Heart left ventricle (tissue), 16 donors: ENCODE measurements around the gene TCF4. TPM values are rescaled to one million over a fixed set of nuclear protein-coding genes. Genes with fewer than 3 reads are reported as not detected.

Experiments
- ATAC-seq, 4 donors: fragments of 200-7000 bp; cut with Tn5 transposase; one replicate each; pipeline ENCODE4 v1.9.1; 2020 to 2022; ENCODE audit warnings: moderate library complexity in 4 of 4, mild to moderate bottlenecking in 3 of 4, moderate number of reproducible peaks in 1 of 4
- DNase-seq, 5 donors: peaks; one replicate each; pipeline ENCODE4 v3.0.0-alpha.2; 2020
- H3K27ac ChIP-seq, 12 donors: fragments of 200-600 bp; sonication (generic) in 4 of 12; one replicate each; pipeline versions ENCODE4 v1.5.0 to v1.8.0; 2016 to 2022; ENCODE audit warnings: mild to moderate bottlenecking in 2 of 12
- H3K27me3 ChIP-seq, 9 donors: fragments of 200-600 bp; sonication (generic) in 2 of 9; one replicate each; pipeline versions ENCODE4 v1.5.1 to v1.8.0; 2016 to 2022; ENCODE audit warnings: mild to moderate bottlenecking in 3 of 9
- H3K36me3 ChIP-seq, 9 donors: fragments of 200-600 bp; sonication (generic) in 2 of 9; one replicate each; pipeline versions ENCODE4 v1.5.0 to v1.8.0; 2018 to 2022; ENCODE audit warnings: mild to moderate bottlenecking in 2 of 9
- H3K4me1 ChIP-seq, 12 donors: fragments of 200-600 bp; sonication (generic) in 4 of 12; one replicate each; pipeline versions ENCODE4 v1.5.0 to v1.8.0; 2016 to 2022; ENCODE audit warnings: mild to moderate bottlenecking in 3 of 12
- H3K4me3 ChIP-seq, 12 donors: fragments of 200-600 bp; sonication (generic) in 4 of 12; one replicate each; pipeline versions ENCODE4 v1.5.0 to v1.8.0; 2017 to 2022; ENCODE audit warnings: mild to moderate bottlenecking in 9 of 12, moderate library complexity in 4 of 12
- H3K9me3 ChIP-seq, 12 donors: fragments of 200-600 bp; sonication (generic) in 4 of 12; one replicate each; pipeline versions ENCODE4 v1.5.0 to v1.8.0; 2016 to 2022; ENCODE audit warnings: mild to moderate bottlenecking in 1 of 12
- POLR2A ChIP-seq, 2 donors: fragments of 450-650 bp; IDR thresholded peaks; one replicate each; pipeline ENCODE4 v1.6.1; 2017; ENCODE audit warnings: antibody characterized with exemption in 2 of 2, mild to moderate bottlenecking in 2 of 2, moderate library complexity in 2 of 2
- WGBS, 4 donors: extraction: QIAGEN DNeasy Blood & Tissue Kit in 2 of 4; methylation state at CpG; one replicate each; pipeline versions ENCODE4 v1.1.5 to v1.1.7; 2013 to 2018; 5-methylcytosine and 5-hydroxymethylcytosine counted together
- intact Hi-C, 10 donors: fragments of 100-400 bp; cut with DNase I; formaldehyde crosslinking; loops; one replicate each; pipeline versions ENCODE4 v1.11.1 to v1.14.2; 2022
- polyA plus RNA-seq, 2 donors: library from polyadenylated mRNA; stranded (reverse); fragments of 200-250 nt; gene quantifications; one replicate each; pipeline ENCODE4 v1.2.3, GENCODE V29; 2013
- total RNA-seq, 9 donors: library from RNA; depleted of rRNA in 2 of 9; stranded (reverse); fragments of >200 nt in 2 of 9; fragmentation: NEBNext Ultra II Directional in 3 of 9; extraction: Animal tissue kit (Norgen Biotek cat#: 25700) in 3 of 9; gene quantifications; one replicate each; pipeline versions ENCODE4 v1.1.0 to v1.2.4, GENCODE V29; 2016 to 2023
- TF ChIP-seq, protein P1 (sequence below), 12 donors: fragments of 200-600 bp; sonication (generic) in 4 of 12; IDR thresholded peaks; one replicate each; pipeline versions ENCODE4 v1.5.0 to v1.8.0; 2018 to 2022; ENCODE audit warnings: antibody characterized with exemption in 12 of 12, mild to moderate bottlenecking in 5 of 12
- donor health status: ischemic (EF 13 %, LVEDD 7.1; RV severe dilation, severe dysfunction).
- donor health status: healthy with polysubstance abuse.
- donor health status: DM: no; HTN: yes; CAD: no.
- donor health status: DM: no; HTN: no; CAD: no.
- donor health status: ischemic (EF 25% LVEDD 6.9; RV normal size, moderate dysfunction).
- donor health status: ischemic (EF 25% LVEDD 5.7; RV mildly dilated, moderate dysfunction).
- donor health status: healthy.
- donor health status: DM: yes; HTN: yes; CAD: no.
- donor health status: ischemic (EF 35%, LVEDD 5.7; RV mildly dilated, moderate dysfunction).
- donor health status: nonischemic (EF 11% LVEDD 7.7; RV severe dilation, severe dysfunction).
- donor health status: DM: yes; HTN: yes; CAD: no.
- donor health status: PGD.
- donor health status: ischemic (EF 29% LVEDD 5.4; RV normal size, mild dysfunction).
- donor health status: nonischemic (EF 23%, LVEDD 6.1; RV moderate dilation, normal function).

TCF4 gene
- total and polyA plus RNA-seq, 11 donors, result 12.8 to 119 (median 71.5) TPM

DNA sequence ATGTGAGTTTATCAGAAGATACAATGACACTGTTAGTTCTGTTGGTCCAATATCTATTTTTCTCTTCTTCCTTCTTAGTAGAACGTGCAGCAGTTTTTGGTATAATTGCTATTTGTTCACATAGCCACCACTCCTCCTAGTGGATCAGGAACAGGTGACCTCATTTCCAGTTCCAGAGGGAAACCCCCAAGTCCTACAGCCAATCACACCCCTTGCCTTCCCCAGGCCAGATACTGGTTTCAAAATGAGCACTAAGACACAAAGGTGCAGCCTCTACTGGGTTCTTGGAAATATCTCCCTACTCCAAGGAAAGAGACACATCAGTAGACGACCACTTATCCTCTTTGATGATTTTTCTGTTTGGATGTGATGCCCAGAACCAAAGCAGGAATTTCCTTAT lies 103.2 kb downstream of the TCF4 start:
- TF ChIP-seq POLR2A (IDR thresholded peaks at IDR 0.05), result no peak
- TF ChIP-seq, protein P1, sequence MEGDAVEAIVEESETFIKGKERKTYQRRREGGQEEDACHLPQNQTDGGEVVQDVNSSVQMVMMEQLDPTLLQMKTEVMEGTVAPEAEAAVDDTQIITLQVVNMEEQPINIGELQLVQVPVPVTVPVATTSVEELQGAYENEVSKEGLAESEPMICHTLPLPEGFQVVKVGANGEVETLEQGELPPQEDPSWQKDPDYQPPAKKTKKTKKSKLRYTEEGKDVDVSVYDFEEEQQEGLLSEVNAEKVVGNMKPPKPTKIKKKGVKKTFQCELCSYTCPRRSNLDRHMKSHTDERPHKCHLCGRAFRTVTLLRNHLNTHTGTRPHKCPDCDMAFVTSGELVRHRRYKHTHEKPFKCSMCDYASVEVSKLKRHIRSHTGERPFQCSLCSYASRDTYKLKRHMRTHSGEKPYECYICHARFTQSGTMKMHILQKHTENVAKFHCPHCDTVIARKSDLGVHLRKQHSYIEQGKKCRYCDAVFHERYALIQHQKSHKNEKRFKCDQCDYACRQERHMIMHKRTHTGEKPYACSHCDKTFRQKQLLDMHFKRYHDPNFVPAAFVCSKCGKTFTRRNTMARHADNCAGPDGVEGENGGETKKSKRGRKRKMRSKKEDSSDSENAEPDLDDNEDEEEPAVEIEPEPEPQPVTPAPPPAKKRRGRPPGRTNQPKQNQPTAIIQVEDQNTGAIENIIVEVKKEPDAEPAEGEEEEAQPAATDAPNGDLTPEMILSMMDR (IDR thresholded peaks at IDR 0.05), result peak in 1 of 12 donors; percentile 12
- Histone ChIP-seq H3K9me3 (no peaks in the 10 kb centered on the region), H3K4me3 (no peak overlapping the region), H3K27ac (peak overlapping the region in 5 of 12 donors; percentile 3 to 36 (median 10)), H3K27me3 (no peaks in the 10 kb centered on the region), H3K36me3 (no peaks in the 10 kb centered on the region), H3K4me1 (peaks cover 0 to 41% (median 26%) of the 10 kb centered on the region in 12 donors)
- DNase-seq (no peak), ATAC-seq (peak in 2 of 4 donors; percentile 33 to 71)
- 41 to 62% (median 57%) methylated on average over 2 of the region's 2 CpGs for WGBS, 4 donors
- intact Hi-C loops, result no loop called here

DNA sequence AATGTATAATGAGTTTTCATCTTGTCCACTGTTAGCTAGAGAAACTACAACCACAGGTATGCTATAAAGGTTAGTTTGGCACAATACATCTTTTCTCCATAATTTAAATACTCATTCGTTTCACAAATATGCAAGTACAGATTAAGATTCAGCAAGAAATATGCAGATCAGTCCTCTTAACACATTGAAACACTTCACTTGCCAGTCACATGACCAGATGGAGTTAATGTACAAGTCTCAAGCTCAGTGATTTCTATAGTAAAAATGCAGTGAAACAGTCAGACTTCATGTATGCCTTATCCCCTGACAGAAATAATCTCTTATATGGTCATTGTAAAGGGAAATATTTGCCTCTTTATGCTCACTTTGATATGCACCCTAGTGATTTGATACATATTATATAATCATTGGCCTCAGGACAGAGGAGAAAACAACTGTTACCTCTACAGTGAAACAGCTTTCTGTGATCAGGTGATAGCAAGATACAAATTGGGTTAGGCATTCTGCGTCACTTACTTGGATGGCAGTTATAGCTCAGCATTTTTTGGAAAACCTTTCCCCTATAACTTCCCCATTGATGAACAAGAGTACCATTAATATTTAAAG lies 104.6 kb downstream of the TCF4 start:
- H3K27ac ChIP-seq, result no peak overlapping the region
- H3K36me3 ChIP-seq, result no peaks in the 10 kb centered on the region
- intact Hi-C loops, result no loop called here
- no peak for DNase-seq
- 88 to 95% (median 91%) methylated on average over 2 of the region's 2 CpGs for WGBS, 4 donors
- H3K4me3 ChIP-seq, result no peak overlapping the region
- H3K9me3 ChIP-seq, result no peaks in the 10 kb centered on the region
- TF ChIP-seq POLR2A (IDR thresholded peaks at IDR 0.05), result no peak
- TF ChIP-seq, protein P1 (IDR thresholded peaks at IDR 0.05), result no peak
- no peaks in the 10 kb centered on the region for H3K27me3 ChIP-seq
- no peak for ATAC-seq
- H3K4me1 ChIP-seq, result peaks cover 0 to 38% (median 15%) of the 10 kb centered on the region in 12 donors

- Histone ChIP-seq H3K27ac (peak overlapping the region in 10 of 12 donors; percentile 4 to 89 (median 40)), H3K4me3 (no peak overlapping the region), H3K27me3 (no peaks in the 10 kb centered on the region), H3K4me1 (peaks cover 0 to 44% (median 11%) of the 10 kb centered on the region in 12 donors), H3K9me3 (no peaks in the 10 kb centered on the region), H3K36me3 (no peaks in the 10 kb centered on the region)
- intact Hi-C loops, result loop anchor here in 3 of 10 donors (5.0 to 10.0 kb wide), 3 partner anchors 48 to 55 kb away; no protein-coding TSS in a partner anchor
- DNase-seq (no peak), ATAC-seq (peak in 2 of 4 donors; percentile 24 to 36)
- 71 to 83% (median 78%) methylated on average over 9 of the region's 9 CpGs for WGBS, 4 donors
- TF ChIP-seq POLR2A (IDR thresholded peaks at IDR 0.05), result no peak
- TF ChIP-seq, protein P1 (IDR thresholded peaks at IDR 0.05), result no peak
These were observed 108.2 kb downstream of the TCF4 start for GRCh38 chr18:55479656-55480420.
